ENCODE results near the gene GPR62. TPM values are rescaled to one million over a fixed set of nuclear protein-coding genes. Genes with fewer than 3 reads are reported as not detected.
A peak's percentile ranks its signal among the peaks of the same experiment; 100 is the strongest.

The GPR62 gene
- total RNA-seq, 2 donors from 2014 or later = not detected

- H3K4me3 Mint-ChIP-seq = no peak overlapping the region
- no peaks in the 10 kb centered on the region for H3K36me3 Mint-ChIP-seq (ENCODE audit: low read depth)
- no peak for ATAC-seq
- H3K9me3 ChIP-seq (ENCODE audit: control insufficient read depth, low read length, poor library complexity, severe bottlenecking) = no peaks in the 10 kb centered on the region
- peak overlapping the region; percentile 45 for H3K27ac Mint-ChIP-seq
- no peak for DNase-seq
- H3K27me3 Mint-ChIP-seq = no peaks in the 10 kb centered on the region
- peaks cover 10% of the 10 kb centered on the region for H3K4me1 Mint-ChIP-seq
These were observed 50.4 kb downstream of the GPR62 start for GRCh38 chr3:52005571-52005986.

GRCh38 chr3:52006017-52006819 is 51.0 kb downstream of the GPR62 start:
- DNase-seq (no peak), ATAC-seq (no peak)
- H3K27me3 Mint-ChIP-seq = no peaks in the 10 kb centered on the region
- H3K36me3 Mint-ChIP-seq (ENCODE audit: low read depth) = no peaks in the 10 kb centered on the region
- H3K4me3 Mint-ChIP-seq = no peak overlapping the region
- peak overlapping the region; percentile 45 for H3K27ac Mint-ChIP-seq
- peaks cover 10% of the 10 kb centered on the region for H3K4me1 Mint-ChIP-seq
- no peaks in the 10 kb centered on the region for H3K9me3 ChIP-seq (ENCODE audit: control insufficient read depth, low read length, poor library complexity, severe bottlenecking)

- Mint-ChIP-seq H3K4me3 (no peak overlapping the region), H3K36me3 (ENCODE audit: low read depth) (no peaks in the 10 kb centered on the region), H3K4me1 (peaks cover 6% of the 10 kb centered on the region), H3K27ac (no peak overlapping the region), H3K27me3 (no peaks in the 10 kb centered on the region)
- no peak for ATAC-seq
- DNase-seq = no peak
- no peaks in the 10 kb centered on the region for H3K9me3 ChIP-seq (ENCODE audit: control insufficient read depth, low read length, poor library complexity, severe bottlenecking)
These were observed 51.6 kb downstream of the GPR62 start for GRCh38 chr3:52006820-52007133.

Other genes with a start within 250 kb of the GPR62 start
- gene GRM2, start 248.3 kb upstream of the GPR62 start, total RNA-seq = 1 to 10 TPM; 2.2 to 2.9 TPM
- gene IQCF6, start 176.1 kb upstream of the GPR62 start, total RNA-seq = not detected
- not detected for gene IQCF2, start 93.8 kb upstream of the GPR62 start, total RNA-seq
- not detected for gene IQCF5, start 79.8 kb upstream of the GPR62 start, total RNA-seq
- gene IQCF1, start 52.0 kb upstream of the GPR62 start, total RNA-seq = not detected
- gene RRP9, start 13.5 kb upstream of the GPR62 start, total RNA-seq = 10 to 100 TPM in 1 of 2 donors, 1 to 10 TPM in 1; 9.5 to 10.9 TPM
- gene PARP3, start 13.0 kb upstream of the GPR62 start, total RNA-seq = 10 to 100 TPM in 1 of 2 donors, 1 to 10 TPM in 1; 8.9 to 11.4 TPM
- 10 to 100 TPM; 20.2 to 28.7 TPM for gene PCBP4, start 12.1 kb downstream of the GPR62 start, total RNA-seq
- 10 to 100 TPM; 34.8 to 51.1 TPM for gene ABHD14B, start 18.7 kb downstream of the GPR62 start, total RNA-seq
- gene ABHD14A, start 19.7 kb downstream of the GPR62 start, total RNA-seq = 10 to 100 TPM; 13.9 to 14.6 TPM
- gene ACY1, start 28.2 kb downstream of the GPR62 start, total RNA-seq = 1 to 10 TPM; 7.1 to 7.6 TPM
- gene RPL29, start 40.5 kb downstream of the GPR62 start, total RNA-seq = 1,000 to 10,000 TPM; 1,359 to 1,493 TPM
- 10 to 100 TPM; 15.8 to 18.6 TPM for gene DUSP7, start 101.2 kb downstream of the GPR62 start, total RNA-seq
- gene POC1A, start 199.0 kb downstream of the GPR62 start, total RNA-seq = 1 to 10 TPM in 1 of 2 donors, under 1 TPM in 1; 0.47 to 1.4 TPM
- gene ALAS1, start 242.8 kb downstream of the GPR62 start, total RNA-seq = 10 to 100 TPM; 14.4 to 15.6 TPM

Data from T-helper 17 cell (primary cell).